NOMO-1 treated with dmso at 0.1 percent for 144 hours (cell line): Measurements from ENCODE around the gene GNPDA1.
A peak's percentile ranks its signal among the peaks of the same experiment; 100 is the strongest.

Experiments
- DNase-seq: peaks from one replicate; lab custom pipeline; 2025; ENCODE audit not compliant: unreplicated experiment; lab: John Stamatoyannopoulos, UW

The GNPDA1 gene

GRCh38 chr5:141995656-141996055 is 17.2 kb downstream of the GNPDA1 start:
- DNase-seq = no peak

DNA sequence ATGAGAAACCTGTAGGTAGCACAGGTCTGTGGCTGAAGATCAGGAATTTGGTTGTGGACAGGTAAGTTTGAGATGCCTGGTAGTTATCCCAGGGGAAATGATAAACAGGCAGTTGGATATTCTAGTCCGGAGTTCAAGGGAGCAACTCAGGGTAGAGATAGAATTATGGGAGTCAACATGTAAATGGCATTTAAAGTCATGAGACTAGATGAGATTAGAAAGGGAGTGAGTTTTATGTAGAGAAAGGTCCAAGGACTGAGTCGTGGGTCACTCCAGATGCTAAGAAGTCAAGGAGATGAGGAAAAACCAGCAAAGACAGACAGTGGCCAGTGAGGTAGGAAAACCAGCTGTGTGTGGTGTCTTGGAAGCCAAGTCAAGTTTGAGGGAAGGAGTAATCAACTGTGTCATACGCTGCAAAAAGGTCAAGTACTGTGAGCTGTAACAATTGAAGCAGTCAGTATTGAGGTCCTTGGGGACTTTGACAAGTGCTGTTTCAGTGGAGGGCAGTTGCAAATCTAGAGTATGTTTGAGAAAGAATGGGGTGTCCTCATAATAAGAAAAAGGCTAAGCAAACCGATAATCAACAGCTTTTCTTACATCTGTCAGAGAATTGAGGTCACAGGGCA is 18.2 kb downstream of the GNPDA1 start:
- DNase-seq = no peak

DNA sequence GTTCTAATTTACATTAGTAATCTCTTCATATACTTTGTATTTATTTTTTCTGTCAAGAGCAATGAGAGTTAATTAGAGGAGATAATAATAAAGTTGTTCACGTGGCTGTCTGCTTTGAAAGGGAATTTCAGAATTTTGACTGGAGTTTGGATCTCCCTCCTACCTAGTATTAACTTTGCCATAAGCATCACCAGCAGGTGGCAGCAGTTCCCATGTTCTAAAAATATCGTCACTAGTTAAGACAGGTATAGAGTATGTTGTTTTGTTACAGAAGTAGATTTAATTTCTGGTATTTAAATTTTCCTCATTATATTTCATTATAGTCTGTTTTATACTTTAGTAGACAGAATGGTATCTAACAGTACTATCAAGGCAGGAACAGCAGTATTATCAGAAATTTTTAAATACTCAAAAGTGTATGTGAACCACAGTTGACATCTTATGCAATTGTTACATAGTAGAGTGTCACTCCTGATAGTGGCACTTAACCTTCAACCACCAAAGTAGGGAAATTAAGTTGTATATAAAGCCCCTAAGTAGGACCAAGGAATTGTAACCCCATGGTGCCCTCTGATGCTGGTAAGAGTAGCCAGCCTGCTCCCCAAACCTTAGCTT is 20.4 kb downstream of the GNPDA1 start:
- DNase-seq = no peak

DNA sequence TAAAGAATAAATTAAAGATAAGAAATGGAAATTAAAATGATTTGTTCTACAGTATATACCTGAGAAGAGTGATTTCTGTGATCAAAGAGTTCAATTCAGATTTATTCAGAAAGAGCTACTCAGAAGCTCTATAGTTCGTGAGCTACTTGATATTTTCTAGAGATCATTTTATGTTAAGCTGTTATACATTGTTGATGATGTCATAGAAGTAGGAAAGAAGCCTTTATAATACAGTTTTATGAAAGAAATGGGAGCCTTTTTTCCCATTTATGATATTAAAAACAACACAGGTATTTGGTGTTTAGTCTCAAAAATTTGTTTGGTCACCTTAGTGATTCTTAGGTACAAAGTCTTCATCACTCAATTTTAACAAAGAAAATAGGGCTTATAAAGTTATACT is 23.1 kb downstream of the GNPDA1 start:
- DNase-seq = no peak

DNA sequence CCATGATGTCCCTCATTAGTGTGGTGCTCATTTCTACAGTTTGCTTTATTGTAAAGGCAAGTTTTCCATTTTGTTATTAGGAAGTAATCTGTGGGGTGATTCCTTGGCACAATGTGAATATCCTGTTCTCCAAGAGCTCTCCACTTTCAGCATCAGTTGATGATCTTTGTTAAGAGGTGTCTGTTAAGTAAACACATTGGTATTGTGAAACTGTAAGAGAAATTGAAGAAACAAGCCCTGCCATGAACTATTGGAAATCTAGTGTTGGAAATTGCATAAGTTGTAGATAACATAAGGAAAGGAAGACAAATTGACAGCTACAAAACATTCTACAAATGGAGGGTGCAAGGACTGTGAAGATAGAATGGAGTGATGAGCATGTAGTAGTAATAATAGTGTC is 26.8 kb downstream of the GNPDA1 start:
- no peak for DNase-seq

- no peak for DNase-seq
Observed at GRCh38 chr5:141982626-141983025, 30.2 kb downstream of the GNPDA1 start.

GRCh38 chr5:141978389-141978788 is 34.4 kb downstream of the GNPDA1 start:
- DNase-seq = no peak

- no peak for DNase-seq
Observed at GRCh38 chr5:141976176-141976575, 36.7 kb downstream of the GNPDA1 start.

DNA sequence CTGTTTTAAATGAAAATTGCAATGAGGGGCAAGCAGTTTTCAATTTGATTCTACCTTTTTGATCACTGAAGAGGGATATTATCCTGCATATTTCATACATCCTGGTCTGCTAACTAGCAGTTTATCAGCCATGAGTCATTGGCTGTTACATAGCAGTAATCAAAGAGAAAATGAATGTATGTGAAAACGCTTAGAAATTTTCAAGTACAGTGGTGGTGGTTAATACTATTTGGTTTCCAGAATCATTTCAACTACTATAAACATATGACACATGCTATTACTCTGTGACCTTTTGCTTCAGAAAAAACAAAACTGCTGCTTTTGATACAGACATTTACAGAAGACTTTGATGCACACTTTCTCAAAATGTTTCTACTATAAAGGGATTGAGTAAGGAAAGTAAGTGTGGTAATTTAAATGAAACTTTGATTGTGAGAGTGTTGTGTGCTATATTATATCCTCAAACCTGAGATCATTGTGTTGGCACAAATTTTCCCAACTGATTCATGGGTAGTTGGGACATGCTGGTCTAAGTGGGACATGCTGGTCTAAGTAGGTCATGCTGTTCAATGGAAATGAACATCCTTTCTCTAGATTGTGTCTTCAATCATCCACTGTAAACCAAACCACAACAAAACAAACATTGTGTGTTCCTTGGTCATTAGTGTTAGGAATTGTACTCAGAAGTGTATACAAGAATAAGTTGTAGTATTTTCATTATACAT is 38.8 kb downstream of the GNPDA1 start:
- DNase-seq = no peak

- peak; percentile 52 for DNase-seq
Observed at GRCh38 chr5:141969783-141970771, 42.8 kb downstream of the GNPDA1 start.

DNA sequence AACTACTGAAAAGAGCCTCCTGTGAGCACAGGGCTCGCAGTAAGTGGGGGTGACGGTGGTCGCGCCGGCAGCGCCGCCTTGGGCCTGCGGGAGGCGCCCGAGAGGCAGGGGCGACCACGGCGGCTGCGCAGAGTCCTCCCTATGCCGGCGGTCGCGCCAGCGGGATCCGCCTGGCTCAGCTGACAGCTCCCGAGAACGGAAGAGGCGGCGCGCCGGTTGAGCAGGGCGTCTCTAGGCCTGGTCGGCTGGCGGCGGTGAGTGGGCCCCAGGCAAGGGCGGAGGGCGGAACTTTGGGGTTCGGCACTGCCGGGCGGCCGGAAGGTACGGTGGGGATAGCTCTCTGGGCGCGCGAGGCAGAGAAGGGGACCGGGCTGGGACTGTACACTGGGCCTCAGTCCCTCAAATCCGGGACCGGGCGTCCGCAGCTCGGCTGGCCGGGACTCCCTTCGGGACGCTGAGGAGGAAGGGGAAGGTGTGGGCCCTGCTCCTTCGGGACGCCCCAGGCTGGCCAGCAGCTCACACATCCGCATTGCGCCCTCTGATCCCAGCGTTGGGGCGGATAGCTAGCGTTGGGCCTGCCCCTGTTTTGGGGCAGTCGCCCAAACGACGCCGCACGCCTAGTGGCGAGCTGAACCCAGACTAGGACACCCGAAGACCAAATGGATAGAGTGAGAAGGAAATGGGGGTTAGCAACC is 43.8 kb downstream of the GNPDA1 start, which contains the start of gene RNF14:
TSS of gene RNF14 (plus strand) at position 192 of the 695 bp plus-strand sequence. CDS start 4,484 bp downstream, outside the sequence.
- DNase-seq = peak; percentile 96

DNA sequence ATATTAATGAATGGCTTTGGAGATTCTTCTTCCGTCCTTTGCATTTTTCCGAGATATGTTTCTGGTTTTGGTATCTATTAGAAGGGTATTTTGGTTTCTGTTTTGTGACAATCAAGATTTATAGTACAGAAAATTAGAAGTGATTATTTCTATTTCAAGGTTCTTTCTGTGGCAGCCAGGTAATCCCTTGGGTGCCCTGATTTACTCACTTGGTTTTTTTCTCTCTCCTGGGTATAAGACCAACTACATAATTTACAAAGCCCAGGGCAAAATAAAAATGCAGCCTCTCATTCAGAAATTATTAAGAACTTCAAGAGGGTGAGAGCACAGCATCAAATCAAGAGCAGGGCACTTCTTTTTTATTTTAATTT is 45.9 kb downstream of the GNPDA1 start:
- no peak for DNase-seq

GRCh38 chr5:141966275-141966962 is 46.4 kb downstream of the GNPDA1 start:
- DNase-seq = no peak

DNA sequence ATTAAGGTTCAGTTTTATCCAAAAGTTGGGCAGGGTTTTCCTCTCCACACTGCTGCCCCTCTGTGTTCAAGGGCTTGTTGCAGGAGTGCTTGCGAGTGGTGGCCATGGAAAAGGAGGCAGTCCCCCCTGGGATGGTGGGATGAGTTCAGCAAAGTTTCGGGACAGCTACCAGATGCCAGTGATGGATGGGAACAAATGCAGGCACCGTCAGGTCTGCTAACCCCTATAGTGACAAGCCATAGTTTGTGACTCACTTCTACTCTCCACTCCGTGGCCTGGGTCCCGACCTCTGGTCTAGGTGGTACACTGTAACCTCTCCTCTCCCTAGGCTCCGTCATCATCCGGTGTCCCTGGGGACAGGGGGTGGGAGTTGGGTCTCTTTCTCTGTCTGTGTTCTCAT is 47.8 kb downstream of the GNPDA1 start:
- no peak for DNase-seq

DNA sequence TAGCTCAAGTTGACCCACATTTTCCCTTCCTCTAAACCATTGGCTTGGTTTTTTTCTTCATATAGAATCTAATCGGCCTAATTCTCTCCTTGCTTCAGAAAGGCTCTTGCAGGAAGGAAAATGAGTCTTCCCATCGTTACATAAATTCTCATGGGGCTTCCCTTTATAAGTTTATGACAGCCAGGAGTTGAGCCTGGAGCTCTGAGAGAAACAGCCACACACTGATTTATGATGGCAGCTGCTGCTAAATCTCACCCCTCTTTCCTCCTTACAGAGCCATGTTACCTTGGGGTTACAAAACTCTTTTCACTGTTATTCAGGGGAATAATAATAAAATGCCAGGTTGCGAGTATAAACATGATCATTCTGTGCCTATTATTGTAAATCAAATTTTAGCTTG is 49.1 kb downstream of the GNPDA1 start:
- no peak for DNase-seq

- no peak for DNase-seq
Observed at GRCh38 chr5:141961466-141961865, 51.4 kb downstream of the GNPDA1 start.

- DNase-seq = peak; percentile 79
Observed at GRCh38 chr5:141960449-141961323, 52.1 kb downstream of the GNPDA1 start.

DNA sequence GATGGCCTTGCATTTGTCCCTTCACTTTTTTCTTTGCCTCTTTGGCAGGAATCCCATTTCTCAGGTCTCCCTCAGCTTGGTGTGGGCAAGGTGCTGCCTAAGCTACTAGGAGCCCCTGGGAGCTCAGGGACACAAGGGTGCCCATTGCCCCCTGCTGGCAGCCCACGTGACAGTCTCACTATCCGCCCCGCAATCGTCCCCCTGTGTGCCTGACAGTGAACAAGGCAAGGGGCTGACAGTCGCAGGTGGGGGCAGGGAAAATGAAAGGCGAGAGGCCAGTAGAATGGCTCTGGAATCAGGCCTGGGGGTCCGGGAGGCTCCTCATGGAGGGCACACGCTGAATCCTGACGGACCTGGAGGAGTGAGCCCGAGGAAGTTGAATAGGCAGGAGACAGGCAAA is 52.8 kb downstream of the GNPDA1 start:
- no peak for DNase-seq
